H7 (cell line): Measurements from ENCODE around the gene RNF213. TPM values are rescaled to one million over a fixed set of nuclear protein-coding genes. Genes with fewer than 3 reads are reported as not detected.
"Not testable (repeated sequence)": the region's sequence is repeated elsewhere in the genome, so short reads cannot be mapped to it uniquely, and the experiment has no call there.

Experiments
- DNase-seq: peaks from one replicate; pipeline ENCODE4 v3.0.0; 2012
- H3K27me3 ChIP-seq: 2 replicates; pipeline ENCODE4 v1.6.0; 2011; ENCODE audit warnings: mild to moderate bottlenecking, low read length; ENCODE audit not compliant: control insufficient read depth, insufficient read depth
- H3K36me3 ChIP-seq: replicated peaks from 2 replicates; pipeline ENCODE4 v1.5.1; 2011; ENCODE audit warnings: low read length; ENCODE audit not compliant: control insufficient read depth, insufficient read depth
- H3K4me3 ChIP-seq: 2 replicates; pipeline ENCODE4 v1.5.1; 2011; ENCODE audit warnings: low read depth, mild to moderate bottlenecking, control low read depth, low read length, moderate library complexity; ENCODE audit not compliant: insufficient read depth
- total RNA-seq: library from RNA; depleted of rRNA; stranded (reverse); fragments of >200 nt; shearing (Covaris generic); gene quantifications from 2 replicates; pipeline ENCODE4 v1.2.3, GENCODE V29; 2014

The RNF213 gene
- total RNA-seq, 1 experiment from 2014 or later, result 29.4 TPM

GRCh38 chr17:80253631-80254395 lies 6.8 kb upstream of the RNF213 start:
- Histone ChIP-seq H3K27me3 (no peaks in the 10 kb centered on the region), H3K4me3 (no peak overlapping the region), H3K36me3 (peaks cover 2% of the 10 kb centered on the region)
- peak; percentile 33 for DNase-seq

- peaks cover 2% of the 10 kb centered on the region; the same call in 1 of the 2 replicates for H3K36me3 ChIP-seq
- H3K27me3 ChIP-seq, result no peaks in the 10 kb centered on the region
- no peak for DNase-seq
- no peak overlapping the region for H3K4me3 ChIP-seq
Measured at GRCh38 chr17:80254396-80255251, 6.0 kb upstream of the RNF213 start.

DNA sequence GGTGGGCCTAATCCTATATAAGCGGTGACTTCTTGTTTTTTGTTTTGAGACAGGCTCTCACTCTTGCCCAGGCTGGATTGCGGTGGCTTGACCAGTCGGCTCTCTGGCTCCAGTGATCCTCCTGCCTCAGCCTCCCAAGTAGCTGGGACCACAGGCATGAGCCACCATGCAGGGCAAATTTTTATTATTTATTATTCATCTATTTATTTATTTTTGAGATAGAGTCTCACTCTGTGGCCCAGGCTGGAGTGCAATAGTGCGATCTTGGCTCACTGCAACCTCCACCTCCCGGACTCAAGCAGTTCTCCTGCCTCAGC lies 4.7 kb upstream of the RNF213 start:
- no peak for DNase-seq
- Histone ChIP-seq H3K36me3 (peaks cover 2% of the 10 kb centered on the region; the same call in 1 of the 2 replicates), H3K27me3 (no peaks in the 10 kb centered on the region), H3K4me3 (no peak overlapping the region)

GRCh38 chr17:80257716-80258213 lies 2.9 kb upstream of the RNF213 start:
- Histone ChIP-seq H3K36me3 (no peaks in the 10 kb centered on the region), H3K27me3 (no peaks in the 10 kb centered on the region), H3K4me3 (no peak overlapping the region)
- peak; percentile 54 for DNase-seq

- H3K27me3 ChIP-seq, H3K36me3 ChIP-seq, H3K4me3 ChIP-seq, DNase-seq: not testable (repeated sequence)
Measured at GRCh38 chr17:80258296-80258695, 2.4 kb upstream of the RNF213 start.

DNA sequence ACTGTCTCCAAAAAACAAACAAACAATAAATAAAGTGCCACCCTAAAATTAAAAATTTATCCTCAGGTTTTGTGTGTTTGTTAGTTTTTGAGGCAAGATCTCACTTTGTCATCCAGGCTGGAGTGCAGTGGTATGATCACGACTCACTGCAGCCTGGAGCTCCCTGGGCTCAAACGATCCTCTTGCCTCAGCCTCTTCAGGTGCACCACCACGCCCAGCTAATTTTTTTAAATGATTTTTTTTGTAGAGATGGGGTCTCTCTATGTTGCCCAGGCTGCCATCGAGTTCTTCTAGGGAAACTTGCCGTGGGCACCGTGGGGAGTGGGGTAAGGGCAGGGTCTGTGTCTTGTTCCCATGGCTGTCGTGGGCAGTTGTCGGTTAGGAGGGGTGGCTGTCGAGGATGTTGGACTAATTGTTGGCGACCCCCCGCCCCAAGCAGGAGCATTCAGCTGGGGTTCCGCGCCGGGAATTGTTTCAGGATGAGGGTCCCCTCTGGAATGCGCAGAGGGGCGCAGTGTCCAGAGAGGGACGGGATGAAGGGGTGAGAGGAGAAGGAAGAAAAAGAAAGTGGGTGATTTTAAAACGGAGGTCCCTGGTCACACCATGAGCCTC lies 1.1 kb upstream of the RNF213 start:
- Histone ChIP-seq H3K4me3 (peak overlapping the region; percentile 44), H3K27me3 (no peaks in the 10 kb centered on the region), H3K36me3 (peaks cover 2% of the 10 kb centered on the region)
- DNase-seq, result no peak

- peak; percentile 98 for DNase-seq
- H3K27me3 ChIP-seq, result no peaks in the 10 kb centered on the region
- peak overlapping the region; percentile 44 for H3K4me3 ChIP-seq
- peaks cover 2% of the 10 kb centered on the region for H3K36me3 ChIP-seq
Measured at GRCh38 chr17:80260069-80260535, 550 bp upstream of the RNF213 start.

DNA sequence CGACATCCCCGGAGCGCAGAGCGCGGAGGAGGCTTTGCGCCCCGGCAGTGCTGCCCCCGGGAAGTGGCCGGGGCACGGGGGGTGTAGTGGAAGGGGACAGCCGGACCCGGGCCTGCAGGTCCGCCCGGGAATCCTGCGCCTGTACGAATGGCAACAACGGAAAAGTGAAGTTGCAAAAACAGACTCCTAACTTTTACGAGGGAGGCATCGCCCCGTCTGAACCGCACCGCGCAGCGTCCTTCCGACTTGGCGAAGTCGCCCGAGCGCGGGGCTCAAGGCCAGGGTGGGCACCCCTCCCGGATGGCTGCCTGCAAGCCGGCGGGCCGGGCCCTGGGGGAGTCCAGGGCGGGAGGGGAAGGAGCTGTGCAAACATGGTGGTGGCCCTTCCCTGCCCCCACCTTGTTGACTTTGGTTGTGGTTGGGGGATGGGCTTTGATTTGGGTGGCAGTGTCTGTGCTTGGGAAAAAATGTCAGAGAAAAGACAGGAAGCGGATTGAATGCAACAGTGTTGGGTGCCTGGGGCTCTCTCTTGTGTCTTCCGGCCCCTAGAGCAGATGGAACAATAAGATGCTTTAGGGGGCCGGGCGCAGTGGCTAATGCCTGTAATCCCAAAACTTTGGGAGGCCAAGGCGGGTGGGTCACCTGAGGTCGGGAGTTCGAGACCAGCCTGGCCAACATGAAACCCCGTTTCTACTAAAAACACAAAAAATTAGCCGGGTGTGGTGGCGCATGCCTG lies 675 bp downstream of the RNF213 start:
- H3K4me3 ChIP-seq, result peak overlapping the region; percentile 84
- peaks cover 5% of the 10 kb centered on the region for H3K36me3 ChIP-seq
- peak; percentile 92 for DNase-seq
- H3K27me3 ChIP-seq, result no peaks in the 10 kb centered on the region

DNA sequence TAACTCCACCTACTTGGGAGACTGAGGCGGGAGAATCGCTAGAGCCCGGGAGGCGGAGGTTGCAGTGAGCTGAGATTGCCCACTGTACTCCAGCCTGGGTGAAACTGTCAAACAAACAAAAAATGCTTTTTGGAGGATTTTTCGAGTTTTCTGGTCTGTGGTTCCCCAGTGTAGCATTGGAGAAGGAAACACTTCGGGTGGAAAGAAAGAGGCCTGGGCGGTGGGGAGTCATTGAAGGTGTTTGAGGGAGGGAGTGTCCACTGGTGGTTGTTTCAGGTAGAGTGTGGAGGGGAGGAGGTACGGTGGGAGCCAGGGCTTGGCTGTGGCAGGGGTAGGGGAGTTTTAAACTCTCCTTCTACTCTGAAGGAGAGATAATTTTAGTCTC lies 1.2 kb downstream of the RNF213 start:
- H3K27me3 ChIP-seq, result no peaks in the 10 kb centered on the region
- H3K36me3 ChIP-seq, result peaks cover 5% of the 10 kb centered on the region
- peak overlapping the region; percentile 84 for H3K4me3 ChIP-seq
- peak; percentile 33 for DNase-seq

- Histone ChIP-seq H3K36me3 (peaks cover 5% of the 10 kb centered on the region), H3K4me3 (no peak overlapping the region), H3K27me3 (no peaks in the 10 kb centered on the region)
- peak; percentile 49 for DNase-seq
Measured at GRCh38 chr17:80262291-80262690, 1.6 kb downstream of the RNF213 start.

DNA sequence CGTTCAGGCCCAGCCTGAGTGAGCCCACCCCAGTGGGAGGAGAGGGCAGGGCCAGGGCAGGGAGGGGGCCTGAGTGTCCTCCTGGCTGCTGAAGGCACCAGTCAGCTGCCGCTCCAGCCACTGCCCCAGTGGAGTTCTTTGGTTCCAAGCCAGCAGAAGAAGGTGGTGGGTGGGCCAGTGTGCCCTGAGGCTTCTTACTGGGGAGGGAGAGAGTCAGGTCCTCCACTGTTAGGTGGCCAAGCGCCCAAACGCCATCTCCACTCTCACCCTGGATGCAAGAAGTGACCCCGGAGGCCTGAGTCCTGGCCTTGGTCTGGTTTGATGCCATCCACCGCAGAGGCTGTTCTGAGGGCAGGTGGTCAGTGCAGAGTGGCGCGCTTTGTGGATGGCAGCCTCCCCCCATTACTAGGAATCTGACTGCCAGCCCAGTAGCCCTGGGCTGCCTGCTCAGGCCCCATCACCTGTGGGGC lies 2.2 kb downstream of the RNF213 start:
- Histone ChIP-seq H3K27me3 (no peaks in the 10 kb centered on the region), H3K36me3 (peaks cover 5% of the 10 kb centered on the region), H3K4me3 (no peak overlapping the region)
- DNase-seq, result peak; percentile 40

- Histone ChIP-seq H3K36me3 (peaks cover 5% of the 10 kb centered on the region), H3K4me3 (no peak overlapping the region), H3K27me3 (no peaks in the 10 kb centered on the region)
- peak; percentile 70 for DNase-seq
Measured at GRCh38 chr17:80263253-80264204, 2.9 kb downstream of the RNF213 start.
